K562 (cell line): ENCODE results near the gene TMCC1. TPM values are rescaled to one million over a fixed set of nuclear protein-coding genes. Genes with fewer than 3 reads are reported as not detected.

Experiments
- ATAC-seq: fragments of 200-7000 bp; cut with Tn5 transposase; 3 replicates; pipeline ENCODE4 v1.9.1; 2020; ENCODE audit warnings: moderate library complexity
- BruUV-seq: library from RNA; stranded (reverse); fragments of 400-500 nt; replicated peaks from 2 replicates; lab custom pipeline; 2021; lab: Mats Ljungman, UMichigan
- CTCF ChIA-PET: fragments of 300-600 bp; formaldehyde crosslinking; extraction: SDS; loops from one replicate; lab custom pipeline; 2021; ENCODE audit warnings: low intra/inter-chr PET ratio; lab: Yijun Ruan, JAX
- POLR2A ChIA-PET: fragments of 300-600, 350-650 bp; sonication (Branson Sonifier 250); formaldehyde crosslinking; extraction: SDS; loops from one replicate; lab custom pipeline; 2021; ENCODE audit warnings: antibody characterized with exemption, inconsistent platforms; lab: Yijun Ruan, JAX
- DNase-seq, 4 experiments: peaks; one replicate each; pipeline versions ENCODE4 v3.0.0 to v3.0.0-alpha.2; 2011 to 2018; ENCODE audit warnings: low spot score in 3 of 4, mixed read lengths in 3 of 4; ENCODE audit errors: extremely low read depth in 1 of 4
- FAIRE-seq: peaks from 2 replicates; lab custom pipeline; 2011; peaks lifted over from hg19 to GRCh38; lab: Jason Lieb, UNC
- H2AFZ ChIP-seq: 2 replicates; pipeline ENCODE4 v1.6.0; 2011; ENCODE audit warnings: low read depth, low read length, control low read depth, inconsistent platforms
- H3K27ac ChIP-seq: fragments of 200-600 bp; 3 replicates; pipeline ENCODE4 v1.8.0; 2011; ENCODE audit warnings: low read depth, mild to moderate bottlenecking, control low read depth, inconsistent platforms, low read length, moderate library complexity, mixed read lengths; ENCODE audit errors: extremely low read depth
- H3K27me3 ChIP-seq, 2 experiments: fragments of 300-600 bp in 1 of 2; 2 replicates in 1 of 2; 3 replicates in 1 of 2; pipeline versions ENCODE4 v1.6.0 to v1.8.0; 2011; ENCODE audit warnings: inconsistent platforms in 2 of 2, low read length in 2 of 2, mild to moderate bottlenecking in 1 of 2, mixed read lengths in 1 of 2, moderate library complexity in 1 of 2; ENCODE audit not compliant: control insufficient read depth in 2 of 2, insufficient read depth in 2 of 2
- H3K36me3 ChIP-seq: fragments of 300-600 bp; 3 replicates; pipeline ENCODE4 v1.8.0; 2011; ENCODE audit warnings: mild to moderate bottlenecking, low read length, inconsistent platforms; ENCODE audit not compliant: control insufficient read depth, insufficient read depth
- H3K4me1 ChIP-seq, 2 experiments: fragments of 200-600 bp in 1 of 2; replicated peaks in 1 of 2; 2 replicates in 1 of 2; 3 replicates in 1 of 2; pipeline versions ENCODE4 v1.5.1 to v1.8.0; 2011; ENCODE audit warnings: inconsistent platforms in 2 of 2, low read length in 2 of 2, mild to moderate bottlenecking in 1 of 2, mixed read lengths in 1 of 2, moderate library complexity in 1 of 2; ENCODE audit not compliant: control insufficient read depth in 2 of 2, insufficient read depth in 2 of 2
- H3K4me2 ChIP-seq: 2 replicates; pipeline ENCODE4 v1.6.1; 2011; ENCODE audit warnings: low read length, control low read depth, inconsistent platforms, mixed read lengths; ENCODE audit not compliant: insufficient read depth
- H3K4me3 ChIP-seq: fragments of 200-600 bp; sonication (generic), shearing (Covaris generic); 2 replicates; pipeline ENCODE4 v1.5.1; 2016; ENCODE audit warnings: control low read depth, inconsistent platforms
- H3K79me2 ChIP-seq: fragments of 200-600 bp; 3 replicates; pipeline ENCODE4 v1.8.0; 2011; ENCODE audit warnings: low read length, inconsistent platforms; ENCODE audit not compliant: control insufficient read depth, insufficient read depth
- H3K9ac ChIP-seq, 2 experiments: 2 replicates each; pipeline versions ENCODE4 v1.6.0 to v1.6.1; 2011; ENCODE audit warnings: low read depth in 2 of 2, low read length in 2 of 2, control low read depth in 1 of 2, inconsistent platforms in 1 of 2, mild to moderate bottlenecking in 1 of 2, mixed read lengths in 1 of 2; ENCODE audit not compliant: insufficient read depth in 1 of 2
- H3K9me1 ChIP-seq: one replicate; pipeline ENCODE4 v1.6.0; 2011; ENCODE audit warnings: inconsistent platforms, mild to moderate bottlenecking, low read length, moderate library complexity; ENCODE audit not compliant: control insufficient read depth, insufficient read depth
- H3K9me3 ChIP-seq: replicated peaks from 2 replicates; pipeline ENCODE4 v1.5.1; 2011; ENCODE audit warnings: low read depth, low read length, inconsistent platforms; ENCODE audit not compliant: control insufficient read depth, insufficient read depth
- H4K20me1 ChIP-seq: replicated peaks from 2 replicates; pipeline ENCODE4 v1.6.1; 2011; ENCODE audit warnings: low read length, inconsistent platforms, mixed read lengths; ENCODE audit not compliant: control insufficient read depth, insufficient read depth
- ARID3A ChIP-seq: IDR thresholded peaks from 2 replicates; pipeline ENCODE4 v1.6.1; 2012; ENCODE audit warnings: low read depth, low read length, improper control_type of control experiment, borderline replicate concordance
- CHD4 ChIP-seq: fragments of 200-600 bp; sonication (generic); IDR thresholded peaks from 3 replicates; pipeline ENCODE4 v1.6.1; 2012; ENCODE audit warnings: low read depth, mild to moderate bottlenecking, mixed read lengths, low read length, inconsistent platforms; ENCODE audit not compliant: insufficient read depth, insufficient replicate concordance, poor library complexity, severe bottlenecking
- CREB3 ChIP-seq: fragments of 450-650 bp; conservative IDR thresholded peaks from 2 replicates; pipeline ENCODE4 v1.6.1; 2016; ENCODE audit warnings: missing genetic modification characterization, low read depth, mild to moderate bottlenecking, missing compliant biosample characterization, moderate library complexity
- HDGF ChIP-seq: fragments of 450-650 bp; IDR thresholded peaks from 2 replicates; pipeline ENCODE4 v1.6.1; 2016
- MCM7 ChIP-seq, 2 experiments: fragments of 450-650 bp; IDR thresholded peaks; 2 replicates each; pipeline ENCODE4 v1.6.1; 2016 to 2018
- MEF2A ChIP-seq: IDR thresholded peaks from 2 replicates; pipeline ENCODE4 v1.6.1; 2011; ENCODE audit warnings: low read depth, mild to moderate bottlenecking, low read length, moderate library complexity; ENCODE audit not compliant: control insufficient read depth
- NCOA6 ChIP-seq: fragments of 450-650 bp; IDR thresholded peaks from 2 replicates; pipeline ENCODE4 v1.6.1; 2017; ENCODE audit warnings: mild to moderate bottlenecking
- NFATC3 ChIP-seq: fragments of 450-650 bp; IDR thresholded peaks from 2 replicates; pipeline ENCODE4 v1.6.1; 2017; ENCODE audit warnings: mild to moderate bottlenecking
- RBM14 ChIP-seq: fragments of 200-400 bp; formaldehyde crosslinking; IDR thresholded peaks from 2 replicates; pipeline ENCODE4 v1.6.1; 2018; ENCODE audit warnings: low read depth, mild to moderate bottlenecking, low read length, moderate library complexity, borderline replicate concordance; ENCODE audit not compliant: insufficient read depth
- RBM15 ChIP-seq: fragments of 200-400 bp; formaldehyde crosslinking; IDR thresholded peaks from 2 replicates; pipeline ENCODE4 v1.6.1; 2018; ENCODE audit warnings: mild to moderate bottlenecking, low read length, moderate library complexity; ENCODE audit not compliant: insufficient read depth
- TCFL5 ChIP-seq: fragments of 250-450 bp; sonication (Bioruptor Pico); conservative IDR thresholded peaks from 2 replicates; pipeline ENCODE4 v1.6.1; 2021; ENCODE audit warnings: mild to moderate bottlenecking, moderate library complexity, matching md5 sums
- TFAM ChIP-seq: fragments of 250-450 bp; sonication (Bioruptor Pico); conservative IDR thresholded peaks from 2 replicates; pipeline ENCODE4 v1.5.0; 2021; ENCODE audit warnings: mild to moderate bottlenecking, moderate library complexity
- XRCC4 ChIP-seq: IDR thresholded peaks from one replicate; pipeline ENCODE4 v1.6.1; 2011; ENCODE audit not compliant: insufficient read depth, insufficient read length; ENCODE audit errors: extremely low read depth
- ZBTB34 ChIP-seq: fragments of 250-450 bp; sonication (Bioruptor Pico); IDR thresholded peaks from 2 replicates; pipeline ENCODE4 v1.8.0; 2021; ENCODE audit warnings: mild to moderate bottlenecking, moderate library complexity
- WGBS: fragments of 100-300 bp; shearing (Covaris generic); methylation state at CpG from one replicate; pipeline ENCODE4 v1.1.6; 2016; ENCODE audit warnings: low coverage, mixed read lengths; ENCODE audit not compliant: insufficient coverage; ENCODE audit errors: missing lambda C conversion rate; 5-methylcytosine and 5-hydroxymethylcytosine counted together
- in situ Hi-C: fragments of 300-500 bp; cut with MboI; formaldehyde crosslinking; loops from 4 replicates; pipeline ENCODE4 v1.15.0; 2018; ENCODE audit warnings: inconsistent platforms, mixed read lengths
- intact Hi-C: fragments of 100-400 bp; cut with micrococcal nuclease; formaldehyde crosslinking; loops from 2 replicates; pipeline ENCODE4 v1.14.2; 2022
- polyA plus RNA-seq, 8 experiments: library from polyadenylated mRNA; depleted of rRNA in 4 of 8; stranded (reverse) in 5 of 8; unstranded in 3 of 8; fragments of >200 nt; fragmentation: Nextera tagmentation in 2 of 8; fragmentation: Illumina TruSeq in 1 of 8; extraction: Ambion mirVana in 2 of 8; extraction: Trizol in 1 of 8; gene quantifications; 2 replicates each; pipeline versions ENCODE4 v1.2.1 to v1.2.3, GENCODE V29; 2011 to 2014; ENCODE audit warnings: inconsistent platforms in 1 of 8, missing spikeins in 1 of 8
- total RNA-seq, 7 experiments: library from RNA; depleted of rRNA in 6 of 7; stranded (reverse); fragments of >200 nt in 6 of 7; fragmentation: Illumina TruSeq in 2 of 7; extraction: Trizol in 2 of 7; gene quantifications; 2 replicates each; pipeline versions ENCODE4 v1.2.1 to v1.2.3, GENCODE V29; 2011 to 2021; ENCODE audit warnings: low replicate concordance in 1 of 7

Gene TMCC1
- total and polyA plus RNA-seq, 9 of the 15 experiments (the other 6 are each of a cell fraction or from before 2014, with no cell fraction given): 0.89 to 8.7 (median 4.0) TPM

DNA sequence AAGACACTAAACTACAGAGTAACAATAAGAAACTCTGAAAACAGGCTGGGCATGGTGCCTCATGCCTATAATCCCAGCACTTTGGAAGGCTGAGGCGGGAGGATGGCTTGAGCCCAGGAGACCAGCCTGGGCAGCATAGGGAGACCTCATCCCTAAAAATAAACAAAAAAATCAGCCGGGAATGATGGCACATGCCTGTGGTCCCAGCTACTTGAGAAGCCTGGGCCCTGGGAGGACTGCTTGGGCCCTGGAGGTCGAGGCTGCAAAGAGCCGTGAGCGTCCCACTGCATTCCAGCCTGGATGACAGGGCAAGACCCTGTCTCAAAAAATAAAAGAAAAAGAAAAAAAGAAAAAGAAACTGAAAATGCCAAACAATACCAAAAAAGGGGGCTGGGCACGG, 55.4 kb downstream of the TMCC1 start:
- no TSS peak for BruUV-seq
- H3K4me1 ChIP-seq: peaks cover 0 to 6% of the 10 kb centered on the region in 2 experiments; a peak in 3 of 5 replicates
- ATAC-seq (no peak), FAIRE-seq (no peak), DNase-seq (no peak)
- H3K36me3 ChIP-seq: no peaks in the 10 kb centered on the region
- H2AFZ ChIP-seq: no peak overlapping the region
- ChIA-PET CTCF (no interaction called here), POLR2A (no interaction called here)
- TF ChIP-seq CREB3 (tag): no peak
- no peak for TF ChIP-seq MEF2A
- no peak for TF ChIP-seq XRCC4
- TF ChIP-seq RBM15: no peak
- no peak for TF ChIP-seq TFAM (CRISPR knock-in tag)
- no peak for TF ChIP-seq NCOA6
- TF ChIP-seq ZBTB34 (CRISPR knock-in tag): no peak
- no peak for TF ChIP-seq TCFL5 (CRISPR knock-in tag)
- TF ChIP-seq RBM14: no peak
- TF ChIP-seq HDGF: no peak
- TF ChIP-seq MCM7 (IDR thresholded peaks at IDR 0.05): no peak
- TF ChIP-seq NFATC3: no peak
- no peak for TF ChIP-seq CHD4
- no peak for TF ChIP-seq ARID3A
- no peaks in the 10 kb centered on the region for H3K9me3 ChIP-seq
- H3K79me2 ChIP-seq: no peaks in the 10 kb centered on the region
- H4K20me1 ChIP-seq: no peaks in the 10 kb centered on the region
- 78% methylated on average over 4 of the region's 6 CpGs for whole genome bisulfite sequencing
- H3K9ac ChIP-seq: no peak overlapping the region
- no peak overlapping the region for H3K27ac ChIP-seq
- in situ Hi-C loops: loop anchor here (10.0 kb wide), 1 partner anchor 97 kb away; no protein-coding TSS in a partner anchor
- no peaks in the 10 kb centered on the region for H3K9me1 ChIP-seq
- no peaks in the 10 kb centered on the region for H3K27me3 ChIP-seq
- H3K4me3 ChIP-seq: no peak overlapping the region
- intact Hi-C loops: no loop called here
- H3K4me2 ChIP-seq: no peak overlapping the region
